ENCODE results near the gene ITGB3. TPM values are rescaled to one million over a fixed set of nuclear protein-coding genes. Genes with fewer than 3 reads are reported as not detected.

ITGB3 gene
- total RNA-seq, 2 experiments from 2014 or later = not detected

- ChIA-PET CTCF (interaction anchor here (1.3 kb wide), 1 partner anchor 18 kb away, joined by 4 read pairs; no protein-coding TSS in a partner anchor), POLR2A (no interaction called here)
- H3K27me3 Mint-ChIP-seq = no peaks in the 10 kb centered on the region
- no peaks in the 10 kb centered on the region for H3K36me3 Mint-ChIP-seq (ENCODE audit: low read depth)
- H3K4me3 Mint-ChIP-seq = no peak overlapping the region
- no peak overlapping the region for H3K27ac Mint-ChIP-seq
- intact Hi-C loops (cut with micrococcal nuclease) = no loop called here
- no peak for TF ChIP-seq CTCF (IDR thresholded peaks at IDR 0.05)
- DNase-seq (no peak), ATAC-seq (no peak)
- no peaks in the 10 kb centered on the region for H3K4me1 Mint-ChIP-seq (ENCODE audit: low read depth)
- peaks cover 5% of the 10 kb centered on the region for H3K9me3 Mint-ChIP-seq
These were observed 44.2 kb downstream of the ITGB3 start for GRCh38 chr17:47297661-47298400.

GRCh38 chr17:47298712-47299111 is 45.1 kb downstream of the ITGB3 start:
- CTCF ChIA-PET = no interaction called here
- TF ChIP-seq CTCF (IDR thresholded peaks at IDR 0.05) = no peak

GRCh38 chr17:47299239-47299910 is 45.7 kb downstream of the ITGB3 start:
- no peak for TF ChIP-seq CTCF (IDR thresholded peaks at IDR 0.05)
- intact Hi-C loops (cut with micrococcal nuclease) = no loop called here
- Mint-ChIP-seq H3K4me1 (ENCODE audit: low read depth) (no peaks in the 10 kb centered on the region), H3K4me3 (no peak overlapping the region), H3K36me3 (ENCODE audit: low read depth) (no peaks in the 10 kb centered on the region), H3K27me3 (no peaks in the 10 kb centered on the region), H3K27ac (no peak overlapping the region), H3K9me3 (peaks cover 5% of the 10 kb centered on the region)
- ChIA-PET CTCF (no interaction called here), POLR2A (interaction anchor here (1.3 kb wide), 1 partner anchor 25 kb away, joined by 3 read pairs; no protein-coding TSS in a partner anchor)
- ATAC-seq = no peak
- DNase-seq = no peak

More at GRCh38 chr17:47298712-47299111, 45.1 kb downstream of the ITGB3 start:
- H3K27ac Mint-ChIP-seq = no peak overlapping the region
- no peaks in the 10 kb centered on the region for H3K27me3 Mint-ChIP-seq
- no peak overlapping the region for H3K4me3 Mint-ChIP-seq
- DNase-seq (no peak), ATAC-seq (no peak)
- no peaks in the 10 kb centered on the region for H3K36me3 Mint-ChIP-seq (ENCODE audit: low read depth)
- no peaks in the 10 kb centered on the region for H3K4me1 Mint-ChIP-seq (ENCODE audit: low read depth)
- POLR2A ChIA-PET = no interaction called here
- peaks cover 5% of the 10 kb centered on the region for H3K9me3 Mint-ChIP-seq
- intact Hi-C loops (cut with micrococcal nuclease) = no loop called here

- DNase-seq (no peak), ATAC-seq (no peak)
- H3K27ac Mint-ChIP-seq = no peak overlapping the region
- H3K4me3 Mint-ChIP-seq = no peak overlapping the region
- intact Hi-C loops (cut with micrococcal nuclease) = no loop called here
- H3K9me3 Mint-ChIP-seq = peaks cover 5% of the 10 kb centered on the region
- ChIA-PET POLR2A (no interaction called here), CTCF (interaction anchor here (0.6 to 2.1 kb wide), 3 partner anchors 15 to 72 kb away, joined by 3 to 8 read pairs (median 5); no protein-coding TSS in a partner anchor)
- H3K4me1 Mint-ChIP-seq (ENCODE audit: low read depth) = peaks cover 7% of the 10 kb centered on the region
- H3K36me3 Mint-ChIP-seq (ENCODE audit: low read depth) = no peaks in the 10 kb centered on the region
- TF ChIP-seq CTCF (IDR thresholded peaks at IDR 0.05) = no peak
- H3K27me3 Mint-ChIP-seq = no peaks in the 10 kb centered on the region
These were observed 47.1 kb downstream of the ITGB3 start for GRCh38 chr17:47300718-47301117.

GRCh38 chr17:47301161-47301560 is 47.5 kb downstream of the ITGB3 start:
- TF ChIP-seq CTCF (IDR thresholded peaks at IDR 0.05) = no peak
- intact Hi-C loops (cut with micrococcal nuclease) = no loop called here
- H3K4me1 Mint-ChIP-seq (ENCODE audit: low read depth) = peaks cover 12% of the 10 kb centered on the region
- DNase-seq (no peak), ATAC-seq (no peak)
- no peaks in the 10 kb centered on the region for H3K36me3 Mint-ChIP-seq (ENCODE audit: low read depth)
- no peak overlapping the region for H3K27ac Mint-ChIP-seq
- CTCF ChIA-PET = interaction anchor here (1.5 to 2.1 kb wide), 2 partner anchors 14 to 72 kb away, joined by 5 to 8 read pairs; no protein-coding TSS in a partner anchor
- POLR2A ChIA-PET = no interaction called here
- H3K27me3 Mint-ChIP-seq = no peaks in the 10 kb centered on the region
- H3K9me3 Mint-ChIP-seq = peaks cover 5% of the 10 kb centered on the region
- no peak overlapping the region for H3K4me3 Mint-ChIP-seq

Data from activated CD8-positive, alpha-beta T cell treated with anti-CD3 and anti-CD28 coated beads for 36 hours (primary cell).